ENCODE results near the gene DPF3.

Gene DPF3

DNA sequence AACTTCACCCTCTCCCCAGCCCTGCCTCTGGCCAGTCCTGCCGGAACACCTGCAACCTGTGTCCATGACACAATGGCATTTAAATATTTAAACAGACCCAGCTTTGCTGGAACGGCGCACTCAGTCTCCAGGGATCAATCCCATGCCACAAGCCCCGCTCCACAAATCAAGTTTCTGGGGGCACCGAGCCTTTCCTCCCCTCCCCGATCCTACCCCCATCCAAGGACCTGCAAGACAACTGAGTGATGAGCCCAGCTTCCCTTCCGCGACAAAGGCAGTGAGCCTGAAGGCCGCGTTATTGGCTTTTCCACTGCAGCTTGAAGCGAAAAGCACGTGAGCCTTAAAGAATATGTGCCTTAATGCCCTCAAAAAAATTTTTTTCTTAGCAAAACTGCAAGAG, 185.7 kb downstream of the DPF3 start:
- H3K4me3 ChIP-seq (replicated peaks; ENCODE audit: low read depth, low read length): no peak overlapping the region
- TF ChIP-seq CTCF (IDR thresholded peaks at IDR 0.05; ENCODE audit: low read length, missing control alignments): no peak
- DNase-seq (ENCODE audit: low read depth): no peak

DNA sequence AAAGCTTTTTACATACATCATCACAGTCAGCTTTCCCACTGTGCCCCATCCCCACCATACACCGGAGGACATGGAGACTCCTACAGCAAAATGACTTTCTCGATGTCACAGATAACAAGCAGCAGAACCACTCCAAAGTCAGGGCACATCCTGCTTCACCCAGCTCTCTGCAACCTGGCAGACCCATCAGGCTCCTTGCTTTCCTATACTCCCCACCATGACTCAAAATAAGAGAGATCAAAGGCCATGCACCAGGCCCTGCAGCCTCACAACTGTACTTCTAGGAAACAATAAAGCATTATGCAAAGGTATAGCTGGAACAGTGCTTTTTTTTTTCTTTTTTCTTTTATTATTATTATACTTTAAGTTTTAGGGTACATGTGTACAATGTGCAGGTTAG, 187.4 kb downstream of the DPF3 start:
- no peak for DNase-seq (ENCODE audit: low read depth)
- H3K4me3 ChIP-seq (replicated peaks; ENCODE audit: low read depth, low read length): no peak overlapping the region
- no peak for TF ChIP-seq CTCF (IDR thresholded peaks at IDR 0.05; ENCODE audit: low read length, missing control alignments)

DNA sequence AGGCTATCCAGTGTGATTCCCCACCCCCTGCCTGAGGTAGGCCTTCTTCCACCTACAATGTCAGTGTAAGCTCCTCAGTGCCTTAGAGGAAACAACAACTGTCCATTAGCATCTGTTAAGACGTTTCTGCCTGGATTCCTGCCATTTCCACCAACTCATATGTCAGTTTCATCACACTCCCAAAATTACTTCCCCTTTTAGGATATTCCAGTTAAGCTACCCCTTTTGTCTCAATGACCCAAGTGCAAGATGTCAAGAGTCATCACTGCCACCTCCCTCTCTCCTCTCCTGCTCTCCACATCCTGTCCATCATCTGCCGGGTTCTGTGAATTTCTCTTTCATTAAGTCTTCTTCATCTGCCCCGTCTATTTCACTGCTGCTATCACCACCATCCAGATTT, 189.4 kb downstream of the DPF3 start:
- no peak for DNase-seq (ENCODE audit: low read depth)
- no peak for TF ChIP-seq CTCF (IDR thresholded peaks at IDR 0.05; ENCODE audit: low read length, missing control alignments)
- H3K4me3 ChIP-seq (replicated peaks; ENCODE audit: low read depth, low read length): no peak overlapping the region

DNA sequence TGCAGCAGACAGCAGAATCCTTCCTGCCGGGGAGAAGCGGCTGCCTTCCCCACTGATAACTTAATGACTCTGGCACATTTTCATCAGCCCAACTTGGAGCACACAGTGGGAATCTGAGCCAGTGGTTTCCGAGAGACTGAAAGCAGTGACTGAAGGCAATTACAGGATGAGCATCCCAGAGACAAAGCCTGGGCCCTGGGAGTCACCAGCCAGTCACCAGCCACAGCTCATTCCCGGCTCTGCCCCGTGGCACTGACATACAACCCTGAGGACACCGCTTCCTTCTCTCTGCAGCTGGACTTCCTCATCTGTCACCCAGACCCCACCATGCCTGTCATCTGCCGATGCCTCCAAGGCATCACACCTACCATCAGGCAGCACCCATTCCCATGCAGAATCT, 192.3 kb downstream of the DPF3 start:
- TF ChIP-seq CTCF (IDR thresholded peaks at IDR 0.05; ENCODE audit: low read length, missing control alignments): no peak
- H3K4me3 ChIP-seq (replicated peaks; ENCODE audit: low read depth, low read length): no peak overlapping the region
- DNase-seq (ENCODE audit: low read depth): no peak

DNA sequence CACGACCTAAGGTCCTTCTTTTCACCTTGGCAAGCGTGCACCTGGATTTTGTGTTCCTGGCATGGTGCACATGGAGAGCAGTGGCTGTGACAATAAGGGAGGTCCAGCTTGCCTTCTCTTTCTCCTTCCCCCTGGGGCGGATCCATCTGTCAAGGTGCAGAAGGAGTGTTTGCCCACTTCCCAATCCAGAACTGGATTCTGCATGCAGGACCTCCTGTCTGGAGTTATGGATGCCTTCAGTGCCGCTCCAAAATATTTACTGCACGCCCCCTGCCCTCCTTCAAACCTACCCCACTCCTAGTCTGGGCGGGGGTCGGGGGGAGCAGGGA, 192.7 kb downstream of the DPF3 start:
- no peak for TF ChIP-seq CTCF (IDR thresholded peaks at IDR 0.05; ENCODE audit: low read length, missing control alignments)
- no peak overlapping the region for H3K4me3 ChIP-seq (replicated peaks; ENCODE audit: low read depth, low read length)
- DNase-seq (ENCODE audit: low read depth): no peak

GRCh38 chr14:72700338-72701236, 193.3 kb downstream of the DPF3 start:
- no peak for TF ChIP-seq CTCF (IDR thresholded peaks at IDR 0.05; ENCODE audit: low read length, missing control alignments)
- DNase-seq (ENCODE audit: low read depth): no peak
- H3K4me3 ChIP-seq (replicated peaks; ENCODE audit: low read depth, low read length): no peak overlapping the region

- DNase-seq (ENCODE audit: low read depth): peak; percentile 95
- no peak for TF ChIP-seq CTCF (IDR thresholded peaks at IDR 0.05; ENCODE audit: low read length, missing control alignments)
- H3K4me3 ChIP-seq (replicated peaks; ENCODE audit: low read depth, low read length): no peak overlapping the region
These were observed 194.0 kb downstream of the DPF3 start for GRCh38 chr14:72699852-72700257.

Data from fibroblast of pulmonary artery (primary cell).